ENCODE measurements around the gene PRKG1. TPM values are rescaled to one million over a fixed set of nuclear protein-coding genes. Genes with fewer than 3 reads are reported as not detected.

The PRKG1 gene
- total and polyA plus RNA-seq, 2 of the 8 experiments (the other 6 are each of a cell fraction or from before 2014, with no cell fraction given): 4.2 to 15.2 TPM

DNA sequence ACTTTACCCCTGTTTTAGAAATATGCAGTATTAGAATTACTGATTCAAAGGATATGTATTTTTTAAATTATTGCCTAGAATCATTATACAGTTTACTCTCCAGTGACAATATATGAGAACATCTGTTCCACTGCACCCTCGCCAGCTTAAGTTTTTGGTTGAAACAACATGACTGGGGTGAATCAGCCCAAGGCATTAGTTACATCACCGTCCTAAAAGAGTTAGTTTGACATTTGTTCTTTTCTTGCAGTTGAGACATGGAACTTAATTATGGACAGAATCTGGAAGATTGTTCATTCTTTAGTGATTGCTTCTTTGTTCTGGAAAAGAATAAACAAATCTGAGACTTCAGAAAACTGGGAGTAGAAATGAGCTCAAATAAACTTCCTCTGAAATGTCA lies 1072.5 kb downstream of the PRKG1 start:
- Histone ChIP-seq H3K4me1 (replicated peaks in 1 of 4; ENCODE audit: control insufficient read depth in 3 of 4, insufficient read depth in 4 of 4, low read length in 3 of 4) (0 out of 7 replicates have a peak, but pooled peaks cover 0 to 2% (median 0%) of the 10 kb centered on the region in 4 experiments), H3K4me3 (ENCODE audit: extremely low read depth in 1 of 4, insufficient read depth in 2 of 4, low read depth in 3 of 4, low read length in 4 of 4) (no peak overlapping the region), H2BK120ac (replicated peaks; ENCODE audit: low read depth, low read length) (no peak overlapping the region), H4K5ac (ENCODE audit: insufficient read length, low read depth, low read length) (no peak overlapping the region), H2BK5ac (ENCODE audit: low read depth, low read length) (no peak overlapping the region), H3K9me3 (ENCODE audit: insufficient read depth in 2 of 2, low read depth in 1 of 2, low read length in 1 of 2) (no peaks in the 10 kb centered on the region), H3K14ac (ENCODE audit: insufficient read length) (no peak overlapping the region), H3K79me2 (ENCODE audit: control insufficient read depth in 1 of 2, insufficient read depth in 2 of 2, low read length in 2 of 2) (no peaks in the 10 kb centered on the region), H3K23ac (ENCODE audit: insufficient read length) (no peak overlapping the region), H3K36me3 (ENCODE audit: control insufficient read depth in 2 of 4, insufficient read depth in 4 of 4, low read length in 3 of 4) (no peaks in the 10 kb centered on the region), H3K9ac (replicated peaks in 1 of 4; ENCODE audit: extremely low read depth in 1 of 4, low read depth in 3 of 4, low read length in 3 of 4) (no peak overlapping the region), H2BK20ac (ENCODE audit: low read length) (no peak overlapping the region), H3K18ac (ENCODE audit: extremely low read depth, low read length) (no peak overlapping the region), H3K79me1 (ENCODE audit: low read depth, low read length) (no peaks in the 10 kb centered on the region), H2AK5ac (ENCODE audit: low read depth, low read length) (no peak overlapping the region), H3K4ac (replicated peaks; ENCODE audit: insufficient read length, low read depth, low read length) (no peak overlapping the region), H4K91ac (replicated peaks; ENCODE audit: insufficient read length, low read length) (no peak overlapping the region), H3K23me2 (ENCODE audit: low read depth, low read length) (no peaks in the 10 kb centered on the region), H2BK15ac (ENCODE audit: low read length) (no peak overlapping the region), H2AFZ (ENCODE audit: low read length) (no peak overlapping the region), H4K8ac (ENCODE audit: extremely low read depth, insufficient read depth, low read length) (no peak overlapping the region), H3K4me2 (ENCODE audit: insufficient read depth in 1 of 2, low read depth in 2 of 2, low read length in 2 of 2) (no peak overlapping the region), H3K56ac (replicated peaks; ENCODE audit: insufficient read length, low read depth, low read length) (no peak overlapping the region), H2BK12ac (ENCODE audit: low read depth, low read length) (no peak overlapping the region), H4K20me1 (replicated peaks in 1 of 2; ENCODE audit: control insufficient read depth in 1 of 2, insufficient read depth in 2 of 2, low read length in 2 of 2) (no peaks in the 10 kb centered on the region), H3K27ac (ENCODE audit: low read depth, low read length) (no peak overlapping the region), H3K27me3 (replicated peaks in 1 of 4; ENCODE audit: control insufficient read depth in 3 of 4, extremely low read depth in 1 of 4, insufficient read depth in 3 of 4, low read length in 3 of 4) (no peaks in the 10 kb centered on the region)
- FAIRE-seq (no peak), DNase-seq (ENCODE audit: low read depth in 1 of 2, low spot score in 2 of 2) (no peak)
- POLR2A ChIA-PET (ENCODE audit: partially characterized antibody): no interaction called here
- WGBS, 2 experiments (ENCODE audit: extremely low coverage in 1 of 2, insufficient coverage in 1 of 2, insufficient read length in 1 of 2, insufficient replicate concordance in 2 of 2, low coverage in 1 of 2, low lambda C conversion rate in 2 of 2, missing lambda C conversion rate in 1 of 2): 90% methylated on average over 2 of the region's 2 CpGs; no CpG with 5 or more reads in 1 of the 2 experiments
- CTCF ChIA-PET (ENCODE audit: partially characterized antibody): no interaction called here
- TF ChIP-seq, protein P1, sequence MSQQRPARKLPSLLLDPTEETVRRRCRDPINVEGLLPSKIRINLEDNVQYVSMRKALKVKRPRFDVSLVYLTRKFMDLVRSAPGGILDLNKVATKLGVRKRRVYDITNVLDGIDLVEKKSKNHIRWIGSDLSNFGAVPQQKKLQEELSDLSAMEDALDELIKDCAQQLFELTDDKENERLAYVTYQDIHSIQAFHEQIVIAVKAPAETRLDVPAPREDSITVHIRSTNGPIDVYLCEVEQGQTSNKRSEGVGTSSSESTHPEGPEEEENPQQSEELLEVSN (IDR thresholded peaks at IDR 0.05): no peak
- TF ChIP-seq MAFK (IDR thresholded peaks at IDR 0.05; ENCODE audit: low read depth, low read length) (no peak), ASH2L (IDR thresholded peaks at IDR 0.05; ENCODE audit: low read length) (no peak), YY1 (IDR thresholded peaks at IDR 0.05; ENCODE audit: low read depth, low read length) (no peak), CREB1 (IDR thresholded peaks at IDR 0.05) (no peak), ZNF274 (IDR thresholded peaks at IDR 0.05; ENCODE audit: borderline replicate concordance, extremely low read depth, low read length) (no peak), SP4 (IDR thresholded peaks at IDR 0.05; ENCODE audit: low read length) (no peak), RFX5 (IDR thresholded peaks at IDR 0.05; ENCODE audit: borderline replicate concordance, low read depth, low read length) (no peak), NANOG (IDR thresholded peaks at IDR 0.05; ENCODE audit: insufficient read depth, low read depth, low read length, poor library complexity, severe bottlenecking) (no peak), SIRT6 (IDR thresholded peaks at IDR 0.05; ENCODE audit: low read length) (no peak), HDAC2 (IDR thresholded peaks at IDR 0.05; ENCODE audit: borderline replicate concordance in 1 of 2, low read depth in 2 of 2, low read length in 2 of 2) (no peak), BRCA1 (IDR thresholded peaks at IDR 0.05; ENCODE audit: low read depth, low read length) (no peak)
- TF ChIP-seq, protein P2, sequence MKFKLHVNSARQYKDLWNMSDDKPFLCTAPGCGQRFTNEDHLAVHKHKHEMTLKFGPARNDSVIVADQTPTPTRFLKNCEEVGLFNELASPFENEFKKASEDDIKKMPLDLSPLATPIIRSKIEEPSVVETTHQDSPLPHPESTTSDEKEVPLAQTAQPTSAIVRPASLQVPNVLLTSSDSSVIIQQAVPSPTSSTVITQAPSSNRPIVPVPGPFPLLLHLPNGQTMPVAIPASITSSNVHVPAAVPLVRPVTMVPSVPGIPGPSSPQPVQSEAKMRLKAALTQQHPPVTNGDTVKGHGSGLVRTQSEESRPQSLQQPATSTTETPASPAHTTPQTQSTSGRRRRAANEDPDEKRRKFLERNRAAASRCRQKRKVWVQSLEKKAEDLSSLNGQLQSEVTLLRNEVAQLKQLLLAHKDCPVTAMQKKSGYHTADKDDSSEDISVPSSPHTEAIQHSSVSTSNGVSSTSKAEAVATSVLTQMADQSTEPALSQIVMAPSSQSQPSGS (IDR thresholded peaks at IDR 0.05; ENCODE audit: low read length): no peak

All from H1 (cell line).